IMR-90 (cell line): ENCODE data around the gene PSAP. TPM values are rescaled to one million over a fixed set of nuclear protein-coding genes. Genes with fewer than 3 reads are reported as not detected.

Experiments
- ATAC-seq: fragments of 200-7000 bp; cut with Tn5 transposase; 2 replicates; pipeline ENCODE4 v1.9.1; 2020; ENCODE audit warnings: low read depth, mild to moderate bottlenecking, moderate library complexity
- BruUV-seq: library from RNA; stranded (reverse); fragments of 400-500 nt; replicated peaks from 2 replicates; lab custom pipeline; 2021; lab: Mats Ljungman, UMichigan
- CTCF ChIA-PET: fragments of 300-600 bp; formaldehyde crosslinking; extraction: SDS; loops from one replicate; lab custom pipeline; 2021; ENCODE audit warnings: antibody characterized with exemption; lab: Yijun Ruan, JAX
- POLR2A ChIA-PET: fragments of 300-600 bp; sonication (Branson Sonifier 250); formaldehyde crosslinking; loops from one replicate; lab custom pipeline; 2022; ENCODE audit warnings: antibody characterized with exemption; ENCODE audit not compliant: unreplicated experiment; lab: Charles Lee
- DNase-seq: peaks from one replicate; pipeline ENCODE4 v3.0.0; 2013
- H2AFZ ChIP-seq: replicated peaks from 2 replicates; pipeline ENCODE3; 2013; ENCODE audit warnings: low read length, mild to moderate bottlenecking; ENCODE audit not compliant: poor library complexity
- H2AK5ac ChIP-seq: 2 replicates; pipeline ENCODE4 v1.6.1; 2013; ENCODE audit warnings: low read depth, low read length, inconsistent platforms
- H2AK9ac ChIP-seq: replicated peaks from 2 replicates; pipeline ENCODE3; 2013; ENCODE audit warnings: mild to moderate bottlenecking, low read depth, low read length, moderate library complexity; ENCODE audit not compliant: poor library complexity
- H2BK120ac ChIP-seq: 2 replicates; pipeline ENCODE4 v1.6.1; 2013; ENCODE audit warnings: low read depth, low read length, inconsistent platforms
- H2BK15ac ChIP-seq: 3 replicates; pipeline ENCODE4 v1.6.1; 2013; ENCODE audit warnings: low read depth, low read length, inconsistent platforms
- H2BK20ac ChIP-seq: 2 replicates; pipeline ENCODE4 v1.6.1; 2013; ENCODE audit warnings: low read depth, mild to moderate bottlenecking, inconsistent platforms, low read length, moderate library complexity
- H2BK5ac ChIP-seq: 2 replicates; pipeline ENCODE4 v1.6.1; 2013; ENCODE audit warnings: mild to moderate bottlenecking, low read depth, low read length, inconsistent platforms; ENCODE audit not compliant: poor library complexity, severe bottlenecking
- H3K14ac ChIP-seq: replicated peaks from 2 replicates; pipeline ENCODE4 v1.6.1; 2013; ENCODE audit warnings: low read depth, low read length, inconsistent platforms
- H3K18ac ChIP-seq: 2 replicates; pipeline ENCODE4 v1.6.1; 2013; ENCODE audit warnings: low read depth, low read length, control low read depth
- H3K23ac ChIP-seq: 2 replicates; pipeline ENCODE4 v1.6.1; 2013; ENCODE audit warnings: low read depth, low read length, inconsistent platforms
- H3K27ac ChIP-seq: 2 replicates; pipeline ENCODE4 v1.5.1; 2013; ENCODE audit warnings: mild to moderate bottlenecking, control low read depth, low read length; ENCODE audit not compliant: insufficient read depth
- H3K27me3 ChIP-seq: 2 replicates; pipeline ENCODE4 v1.6.1; 2013; ENCODE audit warnings: low read length; ENCODE audit not compliant: control insufficient read depth, insufficient read depth
- H3K36me3 ChIP-seq: 2 replicates; pipeline ENCODE4 v1.6.1; 2013; ENCODE audit warnings: low read length, mixed read lengths; ENCODE audit not compliant: control insufficient read depth, insufficient read depth
- H3K4ac ChIP-seq: 2 replicates; pipeline ENCODE4 v1.6.1; 2013; ENCODE audit warnings: low read depth, low read length, inconsistent platforms
- H3K4me1 ChIP-seq: 2 replicates; pipeline ENCODE4 v1.6.1; 2013; ENCODE audit warnings: low read length, mixed read lengths; ENCODE audit not compliant: control insufficient read depth, insufficient read depth
- H3K4me2 ChIP-seq: 2 replicates; pipeline ENCODE4 v1.6.1; 2013; ENCODE audit warnings: low read depth, mild to moderate bottlenecking, control low read depth, low read length, moderate library complexity
- H3K4me3 ChIP-seq: 2 replicates; pipeline ENCODE4 v1.5.1; 2013; ENCODE audit warnings: low read depth, mild to moderate bottlenecking, control low read depth, low read length, moderate library complexity; ENCODE audit not compliant: insufficient read depth
- H3K56ac ChIP-seq: 2 replicates; pipeline ENCODE4 v1.6.1; 2013; ENCODE audit warnings: low read length, inconsistent platforms; ENCODE audit not compliant: insufficient read depth; ENCODE audit errors: extremely low read depth
- H3K79me1 ChIP-seq, 2 experiments: 2 replicates each; pipeline ENCODE4 v1.6.1; 2013; ENCODE audit warnings: low read length in 2 of 2, inconsistent platforms in 1 of 2, low read depth in 1 of 2
- H3K9ac ChIP-seq: 2 replicates; pipeline ENCODE4 v1.6.1; 2013; ENCODE audit warnings: low read depth, low read length, control low read depth
- H3K9me1 ChIP-seq: 2 replicates; pipeline ENCODE4 v1.6.1; 2013; ENCODE audit warnings: low read length, inconsistent platforms; ENCODE audit not compliant: insufficient read depth
- H3K9me3 ChIP-seq: 2 replicates; pipeline ENCODE4 v1.6.1; 2013; ENCODE audit warnings: low read length; ENCODE audit not compliant: control insufficient read depth, insufficient read depth
- H4K20me1 ChIP-seq: 2 replicates; pipeline ENCODE4 v1.6.1; 2013; ENCODE audit warnings: low read length, inconsistent platforms; ENCODE audit not compliant: insufficient read depth
- H4K5ac ChIP-seq: 2 replicates; pipeline ENCODE4 v1.6.1; 2013; ENCODE audit warnings: mild to moderate bottlenecking, low read depth, low read length, control low read depth
- H4K8ac ChIP-seq, 2 experiments: 2 replicates each; pipeline ENCODE4 v1.6.1; 2013; ENCODE audit warnings: low read depth in 2 of 2, low read length in 2 of 2, control low read depth in 1 of 2, inconsistent platforms in 1 of 2
- H4K91ac ChIP-seq: 2 replicates; pipeline ENCODE4 v1.6.1; 2013; ENCODE audit warnings: low read depth, low read length, inconsistent platforms; ENCODE audit not compliant: insufficient read depth
- CEBPB ChIP-seq: IDR thresholded peaks from 2 replicates; pipeline ENCODE4 v1.6.1; 2012; ENCODE audit warnings: low read depth, low read length, improper control_type of control experiment
- MXI1 ChIP-seq: IDR thresholded peaks from 2 replicates; pipeline ENCODE4 v1.6.1; 2012; ENCODE audit warnings: low read depth, mild to moderate bottlenecking, low read length, moderate library complexity, borderline replicate concordance
- WGBS, 2 experiments: methylation state at CpG; one replicate each; pipeline versions ENCODE4 v1.1.5 to v1.1.7; 2013; ENCODE audit warnings: missing lambda C conversion rate in 2 of 2; ENCODE audit not compliant: insufficient read length in 1 of 2; ENCODE audit errors: extremely low coverage in 2 of 2; 5-methylcytosine and 5-hydroxymethylcytosine counted together
- dilution Hi-C: fragments of 300-500 bp; cut with HindIII; formaldehyde crosslinking; loops from one replicate; pipeline ENCODE4 v1.14.3; 2018; ENCODE audit warnings: low sequenced_read_pairs; ENCODE audit not compliant: unreplicated experiment
- in situ Hi-C: fragments of 300-500 bp; cut with MboI; formaldehyde crosslinking; loops from 3 replicates; pipeline ENCODE4 v1.14.3; 2019; ENCODE audit warnings: low sequenced_read_pairs, inconsistent platforms, mixed read lengths
- intact Hi-C: fragments of 100-400 bp; cut with micrococcal nuclease; formaldehyde crosslinking; loops from 2 replicates; pipeline ENCODE4 v1.10.0; 2022
- polyA plus RNA-seq, 3 experiments: library from polyadenylated mRNA; depleted of rRNA; stranded (reverse); fragments of >200 nt; gene quantifications; 2 replicates each; pipeline ENCODE4 v1.2.3, GENCODE V29; 2012; ENCODE audit warnings: low replicate concordance in 1 of 3
- total RNA-seq: library from RNA; depleted of rRNA; stranded (reverse); fragments of >200 nt; gene quantifications from 2 replicates; pipeline ENCODE4 v1.2.3, GENCODE V29; 2012
- TF ChIP-seq, protein P1 (sequence below): fragments of 150-350 bp; IDR thresholded peaks from 2 replicates; pipeline ENCODE4 v1.6.1; 2016; ENCODE audit warnings: low read depth, mild to moderate bottlenecking, low read length, moderate library complexity, borderline replicate concordance

Gene PSAP
- total and polyA plus RNA-seq, 2 of the 4 experiments (the other 2 are of a cell fraction) = 216 to 876 TPM

DNA sequence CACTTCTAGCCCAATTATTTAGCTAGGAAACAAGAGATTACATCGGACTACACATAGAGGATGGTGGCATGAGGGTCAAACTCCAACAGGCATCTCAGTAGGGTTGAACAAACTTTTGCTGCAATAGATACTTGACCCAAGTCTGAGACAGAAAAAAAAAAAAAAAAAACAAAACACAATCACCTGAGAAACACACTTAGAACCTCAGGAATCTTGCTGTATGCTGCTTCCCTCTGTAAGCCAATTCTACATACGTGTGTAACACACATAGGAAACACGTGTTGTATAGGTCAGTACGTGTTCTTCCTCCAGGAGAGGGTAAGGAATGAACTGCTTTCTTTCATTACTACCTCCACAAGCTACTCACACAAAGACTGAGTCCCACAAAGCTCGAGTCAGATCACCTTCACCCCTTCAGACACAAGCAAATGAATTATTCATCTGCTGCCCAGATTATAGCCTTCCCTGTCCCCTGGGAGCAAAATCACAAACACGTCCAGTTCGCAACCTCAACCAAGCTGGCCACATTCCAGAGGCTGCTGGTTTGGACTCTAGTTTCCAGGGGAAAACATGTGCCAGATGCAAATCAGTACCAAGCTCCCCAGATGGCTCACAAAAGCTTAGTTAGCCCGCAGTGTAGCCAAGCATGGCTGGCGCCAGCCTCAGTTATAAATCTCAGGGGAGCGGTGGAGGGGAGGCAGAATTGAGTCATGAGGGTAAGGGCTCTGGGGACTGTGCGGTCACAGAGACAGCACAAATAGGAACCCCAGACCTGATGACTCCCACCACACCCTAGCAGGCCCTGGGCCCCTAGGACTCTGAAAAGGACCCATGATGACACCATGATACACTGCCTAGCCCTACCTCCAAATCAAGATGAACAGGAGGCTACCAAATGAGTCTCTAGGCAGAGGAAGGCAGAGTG is 15.1 kb downstream of the PSAP start:
- BruUV-seq = no TSS peak
- H3K79me1 ChIP-seq = peaks cover 48 to 94% of the 10 kb centered on the region in 2 experiments
- dilution Hi-C loops = no loop called here
- peaks cover 27% of the 10 kb centered on the region for H3K4me1 ChIP-seq
- no peak overlapping the region for H3K27ac ChIP-seq
- no peak overlapping the region for H2BK20ac ChIP-seq
- ChIA-PET POLR2A (interaction anchor here (1.0 kb wide), 1 partner anchor 15 kb away, joined by 4 read pairs; the partner anchor contains the start of gene PSAP), CTCF (interaction anchor here (0.8 to 1.7 kb wide), 4 partner anchors 37 to 213 kb away, joined by 3 to 7 read pairs (median 4); no protein-coding TSS in a partner anchor)
- H3K4me3 ChIP-seq = no peak overlapping the region
- WGBS, 2 experiments = 56% methylated on average over 2 of the region's 11 CpGs; no CpG with 5 or more reads in 1 of the 2 experiments
- H2AFZ ChIP-seq = no peak overlapping the region
- H2AK5ac ChIP-seq = 0 out of 2 replicates have a peak overlapping the region, but pooled peaks have one; percentile 69
- H4K20me1 ChIP-seq = peaks cover 97% of the 10 kb centered on the region
- in situ Hi-C loops = no loop called here
- H3K4ac ChIP-seq = no peak overlapping the region
- peaks cover 44% of the 10 kb centered on the region for H3K9me1 ChIP-seq
- H3K56ac ChIP-seq = no peak overlapping the region
- DNase-seq (peak; percentile 70), ATAC-seq (peak; percentile 12; the same call in 1 of the 2 replicates)
- H3K4me2 ChIP-seq = no peak overlapping the region
- TF ChIP-seq CEBPB (no peak), MXI1 (peak; percentile 22; the same call in 1 of the 2 replicates)
- TF ChIP-seq, protein P1, sequence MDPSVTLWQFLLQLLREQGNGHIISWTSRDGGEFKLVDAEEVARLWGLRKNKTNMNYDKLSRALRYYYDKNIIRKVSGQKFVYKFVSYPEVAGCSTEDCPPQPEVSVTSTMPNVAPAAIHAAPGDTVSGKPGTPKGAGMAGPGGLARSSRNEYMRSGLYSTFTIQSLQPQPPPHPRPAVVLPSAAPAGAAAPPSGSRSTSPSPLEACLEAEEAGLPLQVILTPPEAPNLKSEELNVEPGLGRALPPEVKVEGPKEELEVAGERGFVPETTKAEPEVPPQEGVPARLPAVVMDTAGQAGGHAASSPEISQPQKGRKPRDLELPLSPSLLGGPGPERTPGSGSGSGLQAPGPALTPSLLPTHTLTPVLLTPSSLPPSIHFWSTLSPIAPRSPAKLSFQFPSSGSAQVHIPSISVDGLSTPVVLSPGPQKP = no peak
- intact Hi-C loops = no loop called here
- peak overlapping the region; percentile 10; the same call in 1 of the 2 replicates for H3K14ac ChIP-seq
- H3K27me3 ChIP-seq = no peaks in the 10 kb centered on the region
- no peak overlapping the region for H2BK120ac ChIP-seq
- no peak overlapping the region for H4K91ac ChIP-seq
- no peak overlapping the region for H4K8ac ChIP-seq
- H2BK15ac ChIP-seq = no peak overlapping the region
- H3K9ac ChIP-seq = no peak overlapping the region
- H3K23ac ChIP-seq = no peak overlapping the region
- peaks cover 28% of the 10 kb centered on the region for H3K36me3 ChIP-seq
- no peak overlapping the region for H4K5ac ChIP-seq
- no peak overlapping the region for H3K18ac ChIP-seq
- H2AK9ac ChIP-seq = peak overlapping the region; percentile 16
- H2BK5ac ChIP-seq = no peak overlapping the region
- no peaks in the 10 kb centered on the region for H3K9me3 ChIP-seq
